ENCODE results near the gene LHB. TPM values are rescaled to one million over a fixed set of nuclear protein-coding genes. Genes with fewer than 3 reads are reported as not detected.

The LHB gene
- polyA plus RNA-seq, 4 donors = 0.47 TPM; not detected in 3

- DNase-seq (ENCODE audit: low read depth in 4 of 4, low spot score in 3 of 4) = no peak
Measured at GRCh38 chr19:49014123-49014869, 2.6 kb downstream of the LHB start.

DNA sequence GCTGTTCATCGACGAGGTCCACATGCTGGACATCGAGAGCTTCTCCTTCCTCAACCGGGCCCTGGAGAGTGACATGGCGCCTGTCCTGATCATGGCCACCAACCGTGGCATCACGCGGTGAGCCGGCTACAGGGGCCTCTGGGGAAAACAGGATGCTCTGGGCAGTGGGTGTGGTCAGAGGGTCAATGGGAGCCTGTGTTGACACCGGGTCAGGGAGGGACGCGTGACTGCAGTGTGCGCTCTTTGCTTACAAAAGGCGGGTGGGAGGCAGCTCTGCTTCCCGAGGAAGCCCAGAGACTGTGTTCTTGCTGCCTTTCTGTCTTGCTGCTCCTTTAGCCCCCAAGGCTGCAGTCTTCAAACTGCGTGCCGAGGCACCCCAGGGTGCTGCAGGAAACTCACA lies 5.7 kb downstream of the LHB start:
- DNase-seq (ENCODE audit: low read depth in 4 of 4, low spot score in 3 of 4) = no peak

GRCh38 chr19:49010453-49010852 lies 6.4 kb downstream of the LHB start:
- DNase-seq (ENCODE audit: low read depth in 4 of 4, low spot score in 3 of 4) = no peak

- DNase-seq (ENCODE audit: low read depth in 4 of 4, low spot score in 3 of 4) = no peak
Measured at GRCh38 chr19:49009828-49010227, 7.1 kb downstream of the LHB start.

- DNase-seq (ENCODE audit: low read depth in 4 of 4, low spot score in 3 of 4) = no peak
Measured at GRCh38 chr19:49006905-49007304, 10.0 kb downstream of the LHB start.

GRCh38 chr19:49004964-49005614 lies 11.8 kb downstream of the LHB start:
- DNase-seq (ENCODE audit: low read depth in 4 of 4, low spot score in 3 of 4) = no peak

DNA sequence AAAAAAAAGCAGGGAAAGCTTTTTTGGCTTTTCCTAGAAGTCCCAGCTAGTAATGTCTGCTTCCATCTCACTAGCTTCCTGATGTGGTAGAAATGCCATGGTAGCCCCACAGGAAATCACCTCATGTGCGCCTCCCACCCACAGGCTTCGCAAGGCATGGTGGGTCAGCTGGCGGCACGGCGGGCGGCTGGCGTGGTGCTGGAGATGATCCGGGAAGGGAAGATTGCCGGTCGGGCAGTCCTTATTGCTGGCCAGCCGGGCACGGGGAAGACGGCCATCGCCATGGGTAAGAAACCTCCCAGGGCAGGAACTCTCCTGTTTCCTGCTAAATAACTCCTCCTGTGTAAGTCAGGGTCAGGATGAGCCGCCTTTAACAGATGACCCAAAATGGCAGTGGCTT lies 12.8 kb downstream of the LHB start:
- DNase-seq (ENCODE audit: low read depth in 4 of 4, low spot score in 3 of 4) = no peak

- no peak for DNase-seq (ENCODE audit: low read depth in 4 of 4, low spot score in 3 of 4)
Measured at GRCh38 chr19:48999481-49000325, 17.2 kb downstream of the LHB start.

GRCh38 chr19:48997972-48998371 lies 18.9 kb downstream of the LHB start:
- no peak for DNase-seq (ENCODE audit: low read depth in 4 of 4, low spot score in 3 of 4)

DNA sequence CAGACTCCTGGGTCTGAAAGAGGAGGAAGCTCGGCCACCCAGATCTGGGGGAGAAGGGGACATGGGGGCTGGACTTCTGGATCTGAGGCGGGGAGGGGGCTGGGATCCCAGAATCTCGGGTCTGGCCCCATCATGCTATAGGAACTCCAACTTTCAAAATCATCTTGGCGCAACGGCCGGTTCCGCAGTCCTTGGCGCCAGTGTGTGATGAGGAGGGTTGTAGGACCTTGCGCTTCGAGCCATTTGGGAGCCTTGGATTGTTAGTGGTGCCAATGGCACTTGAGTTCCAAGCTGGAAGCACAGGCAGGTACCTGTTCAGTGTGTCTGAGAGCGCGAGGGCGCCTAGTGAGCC lies 22.9 kb downstream of the LHB start:
- DNase-seq (ENCODE audit: low read depth in 4 of 4, low spot score in 3 of 4) = no peak

DNA sequence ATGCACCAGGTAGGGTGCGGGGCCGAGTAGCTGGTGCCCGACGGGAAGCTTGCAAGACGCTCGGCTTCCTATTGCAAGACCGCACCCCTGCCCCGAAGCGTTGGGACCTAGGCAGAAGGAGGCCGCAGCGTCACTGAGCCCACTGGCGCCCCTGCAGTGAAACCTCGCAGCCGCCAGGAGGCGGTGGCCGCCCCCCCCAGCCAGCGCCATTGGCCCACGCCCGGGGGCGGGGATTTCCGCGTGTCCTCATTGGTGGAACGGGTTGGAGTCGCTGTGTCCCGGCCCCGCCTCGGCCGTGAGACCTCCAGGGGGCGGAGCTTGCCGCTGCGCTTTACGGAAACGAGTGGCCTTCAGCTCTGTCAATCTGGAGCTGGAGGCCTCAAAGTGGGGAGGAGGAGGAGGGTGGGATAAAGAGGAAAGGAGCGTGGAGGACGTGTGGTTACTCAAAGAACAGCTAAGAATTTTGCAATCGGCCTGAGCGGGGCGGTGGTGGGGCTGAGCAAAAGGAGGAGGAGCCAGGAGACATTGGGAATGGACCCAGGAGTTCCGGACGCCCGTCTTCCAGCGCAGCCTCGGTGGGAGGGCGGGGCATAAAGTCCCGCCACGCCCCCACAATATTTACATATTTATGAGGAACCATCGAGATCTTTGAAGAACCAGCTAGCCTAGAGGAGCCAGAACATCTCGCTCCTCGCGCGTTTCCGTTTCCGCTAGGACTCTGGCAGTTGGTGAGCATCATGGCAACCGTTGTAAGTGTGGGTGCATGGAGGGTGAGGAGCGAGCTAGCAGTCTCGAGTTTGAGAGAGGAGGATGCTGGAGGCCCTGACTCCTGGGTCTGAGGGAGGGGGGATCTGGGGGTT lies 23.5 kb downstream of the LHB start, which contains the start of the genes GYS1 and RUVBL2:
GYS1 (minus strand) TSS at position 135 of the 860 bp plus-strand sequence. CDS start 197 bp downstream, outside the sequence.
RUVBL2 (plus strand) TSS at position 713 of the 860 bp plus-strand sequence; CDS start at position 738, 25 bp downstream.
- peak; percentile 98 to 99 (median 99) for DNase-seq (ENCODE audit: low read depth in 4 of 4, low spot score in 3 of 4)

DNA sequence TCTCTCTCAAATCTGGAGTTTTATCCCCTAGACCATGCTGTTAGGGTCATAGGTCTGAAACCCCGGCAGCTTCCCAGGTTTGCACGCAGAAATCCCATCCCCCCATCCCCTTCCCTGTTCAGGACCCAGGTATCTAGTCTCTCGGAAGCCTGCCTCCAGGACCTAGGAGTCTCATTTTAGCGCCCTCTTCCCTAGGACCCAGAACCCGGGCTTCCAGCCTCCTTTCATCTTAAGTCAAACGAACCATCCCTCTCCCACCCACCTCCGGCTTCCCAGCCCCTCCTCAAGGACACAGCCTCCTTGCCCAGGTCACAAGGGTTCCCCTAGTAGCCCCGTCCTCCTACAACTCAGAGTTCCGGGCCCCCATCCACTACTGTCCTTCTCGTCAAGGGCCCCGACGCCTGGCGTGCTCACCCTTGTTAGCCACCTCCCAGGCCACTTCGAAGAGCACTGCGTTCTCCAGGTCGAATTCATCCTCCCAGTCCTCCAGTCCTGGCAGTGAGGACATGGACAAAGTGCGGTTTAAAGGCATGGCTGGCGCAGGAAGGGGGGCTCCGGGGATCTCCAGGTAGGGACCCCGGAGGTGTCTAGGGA lies 24.2 kb downstream of the LHB start:
- no peak for DNase-seq (ENCODE audit: low read depth in 4 of 4, low spot score in 3 of 4)

DNA sequence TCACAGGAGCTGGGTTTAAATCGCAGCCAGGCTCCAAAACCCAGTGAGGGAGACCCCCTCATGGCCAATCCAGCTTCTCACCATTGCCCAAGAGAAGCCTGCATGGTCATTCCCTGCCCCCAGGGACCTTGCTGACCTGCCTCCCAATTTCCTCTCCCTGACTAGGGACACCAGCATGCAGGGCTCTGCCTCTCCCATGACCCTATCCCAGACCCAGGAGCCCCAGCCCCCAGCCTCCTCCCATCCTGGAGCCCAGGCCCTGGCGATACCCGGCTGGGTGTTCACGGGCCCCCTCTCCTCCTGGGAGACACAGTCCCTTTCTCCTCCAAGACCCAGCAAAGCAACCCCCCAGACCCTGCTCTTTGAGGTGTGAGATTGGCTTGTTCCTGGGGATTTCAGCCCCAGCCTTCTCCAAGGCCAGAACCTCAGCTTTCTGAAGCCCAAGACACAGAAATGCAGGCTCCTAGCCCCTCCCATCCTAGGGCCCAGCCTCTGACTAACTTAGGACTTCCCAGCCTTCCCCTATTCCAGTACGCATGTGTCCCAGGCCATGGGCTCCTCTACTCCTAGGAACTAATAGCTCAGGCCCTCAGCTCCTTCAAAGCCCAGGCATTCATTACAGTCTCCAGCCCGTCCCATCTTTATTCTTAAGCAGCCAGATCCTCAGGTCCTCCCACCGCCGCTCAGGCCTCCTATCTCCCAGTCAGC lies 24.9 kb downstream of the LHB start:
- DNase-seq (ENCODE audit: low read depth in 4 of 4, low spot score in 3 of 4) = peak in 2 of 4 donors; percentile 31 to 53

GRCh38 chr19:48991011-48991609 lies 25.8 kb downstream of the LHB start:
- no peak for DNase-seq (ENCODE audit: low read depth in 4 of 4, low spot score in 3 of 4)

GRCh38 chr19:48990400-48990799 lies 26.5 kb downstream of the LHB start:
- no peak for DNase-seq (ENCODE audit: low read depth in 4 of 4, low spot score in 3 of 4)

DNA sequence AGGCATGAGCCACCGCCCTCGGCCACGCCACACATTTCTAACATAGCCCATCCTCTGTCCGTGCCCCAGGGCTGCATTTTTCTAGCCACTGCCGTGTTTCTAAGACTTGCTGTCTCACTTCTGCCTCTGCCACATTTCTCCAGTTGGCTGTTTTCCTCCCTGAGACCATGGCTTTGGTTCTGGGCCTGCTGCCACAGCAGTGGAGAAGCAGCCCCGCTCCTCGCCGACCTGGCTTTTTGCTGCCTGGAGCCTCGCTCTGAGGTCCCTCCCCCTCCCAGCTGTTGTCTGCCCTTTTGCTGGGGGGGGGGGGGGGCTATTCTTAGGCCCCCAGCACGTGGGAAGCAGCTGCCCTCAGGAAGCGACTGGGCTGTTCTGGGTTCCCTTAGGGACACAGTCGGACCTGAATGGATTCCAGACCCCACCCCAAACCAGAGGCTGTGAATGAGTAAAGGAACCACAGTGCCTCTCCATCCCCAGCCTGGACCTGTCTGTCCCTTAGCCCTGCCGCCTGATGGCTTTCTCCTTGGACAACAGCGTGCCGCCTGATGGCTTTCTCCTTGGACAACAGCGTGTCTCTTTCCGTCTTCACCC lies 27.1 kb downstream of the LHB start:
- DNase-seq (ENCODE audit: low read depth in 4 of 4, low spot score in 3 of 4) = no peak

DNA sequence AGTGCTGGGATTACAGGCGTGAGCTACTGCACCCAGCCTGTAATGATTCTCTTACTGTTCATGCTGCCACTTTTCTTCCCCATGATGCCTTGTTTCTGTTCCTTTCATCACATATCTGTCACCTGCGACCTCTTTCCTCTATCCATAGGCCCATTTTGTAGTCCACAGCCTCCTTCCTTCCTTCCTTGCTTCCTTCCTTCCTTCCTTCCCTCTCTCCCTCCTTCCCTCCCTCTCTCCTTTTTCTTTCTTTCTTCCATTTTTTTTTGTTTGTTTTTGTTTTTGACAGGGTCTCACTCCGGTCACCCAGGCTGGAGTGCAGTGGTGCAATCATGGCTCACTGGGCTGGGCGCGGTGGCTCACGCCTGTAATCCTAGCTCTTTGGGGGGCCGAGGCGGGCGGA lies 28.0 kb downstream of the LHB start:
- no peak for DNase-seq (ENCODE audit: low read depth in 4 of 4, low spot score in 3 of 4)

DNA sequence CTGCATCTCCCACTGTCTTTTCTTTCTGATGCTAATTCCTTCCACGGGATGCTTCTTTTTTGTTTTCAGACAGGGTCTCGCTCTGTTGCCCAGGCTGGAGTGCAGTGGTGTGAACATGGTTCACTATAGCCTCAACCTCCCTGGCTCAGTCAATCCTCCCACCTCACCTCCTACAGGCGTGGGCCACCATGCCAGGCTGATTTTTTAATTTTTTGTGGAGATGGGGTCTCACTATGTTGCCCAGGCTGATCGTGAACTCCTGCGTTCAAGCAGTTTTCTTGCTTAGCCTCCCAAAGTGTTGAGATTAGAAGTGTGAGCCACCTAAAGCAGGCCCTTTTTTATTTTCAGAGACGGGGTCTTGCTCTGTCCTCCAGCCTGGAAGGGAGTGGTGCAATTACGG lies 28.6 kb downstream of the LHB start:
- no peak for DNase-seq (ENCODE audit: low read depth in 4 of 4, low spot score in 3 of 4)

DNA sequence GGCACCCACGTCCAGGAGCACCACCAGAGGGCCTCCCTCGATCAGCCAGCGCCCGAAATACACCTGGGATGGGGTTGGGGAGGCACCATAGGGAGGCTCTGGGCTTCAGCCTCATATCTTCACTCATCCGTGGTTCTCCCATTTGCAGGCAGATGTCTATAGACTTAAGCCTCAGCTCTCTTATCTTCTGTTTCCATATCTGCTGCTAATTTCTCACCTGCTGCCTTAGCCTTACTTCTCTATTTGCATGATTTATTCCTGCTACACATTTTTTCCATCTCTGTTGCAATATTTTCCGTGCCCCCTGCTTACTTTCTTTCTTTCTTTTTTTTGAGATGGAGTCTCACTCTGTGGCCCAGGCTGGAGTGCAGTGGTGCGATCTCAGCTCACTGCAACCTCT lies 29.6 kb downstream of the LHB start:
- no peak for DNase-seq (ENCODE audit: low read depth in 4 of 4, low spot score in 3 of 4)
